Renal cortex interstitium (tissue), 11 donors: ENCODE results near the gene DIP2C. TPM values are rescaled to one million over a fixed set of nuclear protein-coding genes. Genes with fewer than 3 reads are reported as not detected.
"Not testable (repeated sequence)": the region's sequence is repeated elsewhere in the genome, so short reads cannot be mapped to it uniquely, and the experiment has no call there.

Source experiments
- DNase-seq, 11 donors: peaks; one replicate each; pipeline ENCODE4 v3.0.0-alpha.2; 2013; ENCODE audit warnings: low read depth in 9 of 11, low spot score in 4 of 11; ENCODE audit errors: extremely low read depth in 1 of 11
- polyA plus RNA-seq, 3 donors: library from polyadenylated mRNA; unstranded; fragments of 120-200 nt; gene quantifications; one replicate each; pipeline ENCODE4 v1.2.1, GENCODE V29; 2013; ENCODE audit not compliant: insufficient read length in 3 of 3

Gene DIP2C
- polyA plus RNA-seq, 3 donors, result 20.7 to 23.7 (median 23.4) TPM

GRCh38 chr10:413662-414071 lies 275.8 kb downstream of the DIP2C start:
- no peak for DNase-seq

- DNase-seq, result no peak
These were observed 277.4 kb downstream of the DIP2C start for GRCh38 chr10:412109-412508.

GRCh38 chr10:411603-412002 lies 277.9 kb downstream of the DIP2C start:
- no peak for DNase-seq

GRCh38 chr10:409408-410040 lies 279.9 kb downstream of the DIP2C start:
- DNase-seq, result no peak

GRCh38 chr10:408236-408635 lies 281.2 kb downstream of the DIP2C start:
- no peak for DNase-seq

GRCh38 chr10:406976-407375 lies 282.5 kb downstream of the DIP2C start:
- DNase-seq, result no peak

- DNase-seq, result no peak
These were observed 283.8 kb downstream of the DIP2C start for GRCh38 chr10:405648-406047.

GRCh38 chr10:404991-405390 lies 284.5 kb downstream of the DIP2C start:
- DNase-seq, result no peak

GRCh38 chr10:404346-404745 lies 285.1 kb downstream of the DIP2C start:
- no peak for DNase-seq

- no peak for DNase-seq
These were observed 290.5 kb downstream of the DIP2C start for GRCh38 chr10:398954-399353.

GRCh38 chr10:397321-398068 lies 292.0 kb downstream of the DIP2C start:
- DNase-seq, result no peak

- no peak for DNase-seq
These were observed 292.8 kb downstream of the DIP2C start for GRCh38 chr10:396535-397220.

GRCh38 chr10:396107-396506 lies 293.4 kb downstream of the DIP2C start:
- no peak for DNase-seq

- no peak for DNase-seq
These were observed 293.8 kb downstream of the DIP2C start for GRCh38 chr10:395665-396064.

GRCh38 chr10:394439-395101 lies 294.9 kb downstream of the DIP2C start:
- not testable (repeated sequence) for DNase-seq

- no peak for DNase-seq
These were observed 295.6 kb downstream of the DIP2C start for GRCh38 chr10:393787-394438.

- no peak for DNase-seq
These were observed 296.2 kb downstream of the DIP2C start for GRCh38 chr10:393106-393745.

- DNase-seq, result no peak
These were observed 296.8 kb downstream of the DIP2C start for GRCh38 chr10:392705-393037.
